M059J (cell line): ENCODE results near the gene TRIM69. TPM values are rescaled to one million over a fixed set of nuclear protein-coding genes. Genes with fewer than 3 reads are reported as not detected.
"Not testable (repeated sequence)": the region's sequence is repeated elsewhere in the genome, so short reads cannot be mapped to it uniquely, and the experiment has no call there.

Source experiments
- DNase-seq: peaks from one replicate; pipeline ENCODE4 v3.0.0-alpha.2; 2012; ENCODE audit warnings: low read depth
- total RNA-seq: library from RNA; depleted of rRNA; stranded (reverse); fragments of >200 nt; shearing (Covaris generic); gene quantifications from 2 replicates; pipeline ENCODE4 v1.2.3, GENCODE V29; 2014

Gene TRIM69
- total RNA-seq, 1 experiment from 2014 or later = 37.2 TPM

DNA sequence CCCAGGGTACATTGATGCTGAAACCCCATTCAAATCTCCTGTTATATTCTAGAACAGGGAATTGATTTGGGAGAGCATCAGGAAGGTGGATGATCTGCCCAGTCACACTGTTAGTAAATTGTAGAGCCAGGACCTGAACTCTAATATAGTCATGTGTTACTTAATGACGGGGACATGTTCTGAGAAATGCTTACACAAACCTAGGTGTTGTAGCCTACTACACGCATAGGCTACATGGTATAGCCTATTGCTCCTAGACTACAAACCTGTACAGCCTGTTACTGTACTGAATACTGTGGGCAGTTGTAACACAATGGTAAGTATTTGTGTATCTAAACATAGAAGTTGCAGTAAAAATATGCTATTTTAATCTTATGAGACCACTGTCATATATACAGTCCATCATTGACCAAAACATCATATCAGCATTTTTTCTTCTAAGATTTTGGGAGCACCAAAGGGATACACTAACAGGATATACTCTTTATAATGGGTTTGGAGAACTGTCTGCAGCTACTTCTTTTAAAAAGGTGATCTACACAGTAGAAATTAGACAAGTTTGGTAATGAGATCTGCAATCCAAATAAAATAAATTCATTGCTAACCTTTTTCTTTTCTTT lies 19.2 kb upstream of the TRIM69 start:
- no peak for DNase-seq

DNA sequence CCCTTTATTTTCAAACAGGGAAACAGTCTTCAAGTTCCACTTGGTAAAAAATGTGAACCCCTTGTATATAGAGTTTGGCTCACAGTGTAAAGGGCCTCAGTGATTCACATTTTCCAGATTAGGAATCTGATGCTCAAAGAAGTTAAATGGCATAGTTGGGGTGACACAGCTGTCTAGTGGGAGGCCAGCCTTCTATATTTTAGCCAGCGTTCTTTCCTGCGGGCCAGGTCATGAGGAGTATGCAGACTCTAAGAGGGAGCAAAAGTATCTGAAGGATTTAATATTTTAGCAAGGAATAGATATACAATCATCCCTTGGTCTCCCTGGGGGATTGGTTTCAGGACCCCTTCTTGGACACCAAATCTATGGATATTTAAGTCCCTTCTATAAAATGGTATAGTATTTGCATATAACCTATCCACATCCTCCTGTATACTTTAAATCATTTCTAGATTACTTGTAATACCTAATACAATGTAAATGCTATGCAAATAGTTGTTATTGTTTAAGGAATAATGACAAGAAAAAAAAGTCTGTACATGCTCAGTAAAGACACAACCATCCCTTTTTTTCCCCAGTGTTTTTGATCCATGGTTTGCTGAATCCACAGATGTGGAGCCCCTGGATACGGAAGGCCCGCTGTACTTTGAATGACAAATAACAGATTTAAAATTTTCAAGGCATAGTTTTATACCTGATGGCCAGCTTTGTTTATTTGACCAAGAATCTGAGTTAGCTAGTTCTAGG lies 18.0 kb upstream of the TRIM69 start:
- DNase-seq = no peak

DNA sequence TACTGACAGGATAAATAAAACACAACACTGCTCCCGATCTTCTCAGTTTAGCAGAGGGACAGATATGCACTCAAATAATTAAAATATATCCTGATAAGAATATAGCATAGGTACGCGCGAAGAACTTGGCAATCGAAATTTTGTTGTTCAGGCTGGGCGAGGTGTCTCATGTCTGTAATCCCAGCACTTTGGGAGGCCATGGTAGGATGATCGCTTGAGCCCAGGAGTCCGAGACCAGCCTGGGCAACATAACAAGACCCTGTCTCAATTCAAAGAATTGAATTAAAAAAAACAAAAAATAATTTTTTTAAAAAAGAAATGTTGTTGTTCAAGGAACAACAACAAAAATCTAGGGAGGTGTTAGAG lies 17.4 kb upstream of the TRIM69 start:
- DNase-seq = no peak

DNA sequence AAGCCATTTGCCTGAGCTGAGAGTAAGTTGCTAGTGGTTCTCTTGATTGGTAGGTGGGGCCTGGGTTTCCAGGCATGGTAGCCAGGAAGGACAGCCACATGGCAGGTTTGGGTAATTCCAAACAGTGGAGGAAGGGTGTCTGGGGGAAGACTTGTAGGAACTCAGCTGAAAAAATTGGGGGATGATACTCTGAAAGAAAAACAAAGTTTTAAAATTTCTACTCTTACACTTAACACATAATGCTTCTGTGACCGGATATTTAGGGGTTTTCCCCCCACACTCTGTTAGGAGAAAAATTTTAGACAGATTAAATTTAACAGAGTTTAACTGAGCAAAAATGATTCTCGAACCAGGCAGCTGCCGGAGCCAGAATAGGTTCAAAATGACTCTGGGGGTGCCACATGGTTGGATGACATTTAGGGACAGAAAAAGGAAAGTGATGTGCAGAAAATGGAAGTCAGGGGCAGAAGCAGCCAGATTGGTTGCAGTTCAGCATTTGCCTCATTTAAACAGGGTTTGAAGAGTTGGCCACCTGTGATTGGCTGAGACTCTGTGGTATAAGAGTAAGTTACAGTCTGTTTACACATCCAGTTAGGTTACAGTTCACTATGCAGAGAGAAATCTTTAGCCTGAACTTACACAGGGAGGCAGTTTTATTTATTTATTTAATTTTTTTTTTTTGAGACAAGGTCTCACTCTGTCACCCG lies 16.9 kb upstream of the TRIM69 start:
- DNase-seq = peak; percentile 91

DNA sequence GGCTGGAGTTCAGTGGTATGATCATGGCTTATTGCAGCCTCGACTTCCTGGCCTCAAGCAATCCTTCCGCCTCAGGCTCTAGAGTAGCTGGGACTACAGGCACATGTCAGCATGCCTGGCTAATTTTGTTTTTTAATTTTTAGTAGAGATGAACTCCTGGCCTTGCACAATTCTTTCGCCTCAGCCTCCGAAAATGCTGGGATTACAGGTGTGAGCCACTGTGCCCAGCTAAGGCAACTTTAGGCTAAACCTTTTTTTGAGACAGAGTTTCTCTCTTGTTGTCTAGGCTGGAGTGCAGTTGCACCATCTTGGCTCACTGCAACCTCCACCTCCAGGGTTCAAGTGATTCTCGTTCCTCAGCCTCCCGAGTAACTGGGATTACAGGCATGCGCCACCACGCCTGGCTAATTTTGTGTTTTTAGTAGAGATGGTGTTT lies 16.3 kb upstream of the TRIM69 start:
- not testable (repeated sequence) for DNase-seq

DNA sequence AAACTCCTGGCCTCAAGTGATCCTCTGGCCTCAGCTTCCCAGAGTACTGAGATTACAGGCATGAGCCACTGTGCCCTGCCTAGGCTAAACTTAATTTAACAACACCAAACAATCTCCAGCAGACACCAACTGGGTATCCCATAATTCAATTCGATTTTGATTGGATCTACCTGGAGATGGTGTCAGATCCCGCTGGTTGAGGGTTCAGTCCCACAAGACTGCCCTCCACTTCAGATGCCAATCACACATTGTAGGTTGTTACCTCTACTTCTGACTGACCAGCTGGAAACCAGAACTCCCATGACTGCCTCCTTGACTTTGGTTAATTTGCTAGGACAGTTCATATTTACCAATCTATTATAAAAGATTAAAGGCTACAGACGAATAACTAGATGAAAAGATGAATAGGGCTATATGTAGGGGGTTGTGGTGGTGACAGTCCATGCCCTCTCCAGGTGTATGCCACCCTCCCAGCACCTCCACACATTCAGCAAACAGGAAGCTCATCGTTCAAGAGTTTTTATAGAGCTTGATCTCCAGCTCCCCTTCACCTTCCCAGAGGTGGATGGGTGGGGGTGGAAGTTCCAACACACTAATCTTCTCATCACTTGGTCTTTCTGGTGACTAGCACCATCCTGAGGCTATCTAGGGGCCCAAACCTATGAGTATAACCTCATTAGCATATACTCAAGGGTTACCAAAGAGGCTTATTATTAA lies 15.7 kb upstream of the TRIM69 start:
- DNase-seq = peak; percentile 49

DNA sequence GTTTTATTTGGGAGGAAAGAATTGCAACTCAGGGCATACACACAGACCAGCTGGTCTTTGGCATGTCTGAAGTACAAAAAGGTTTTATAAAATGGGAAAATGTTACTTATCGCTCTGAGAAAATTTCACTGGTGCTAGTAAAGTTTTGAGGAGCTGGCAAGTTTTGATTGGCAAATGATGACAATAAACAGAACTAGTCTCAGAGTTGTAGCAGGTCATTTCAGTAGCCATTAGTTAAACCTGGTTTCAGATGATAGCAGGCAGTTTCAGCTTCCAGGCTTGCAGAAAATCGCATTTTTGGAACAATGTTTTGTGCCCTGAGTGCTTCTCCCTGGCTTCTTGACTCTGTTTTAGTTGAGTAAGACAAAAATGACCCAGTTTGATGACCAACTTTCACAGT lies 14.3 kb upstream of the TRIM69 start:
- no peak for DNase-seq

DNA sequence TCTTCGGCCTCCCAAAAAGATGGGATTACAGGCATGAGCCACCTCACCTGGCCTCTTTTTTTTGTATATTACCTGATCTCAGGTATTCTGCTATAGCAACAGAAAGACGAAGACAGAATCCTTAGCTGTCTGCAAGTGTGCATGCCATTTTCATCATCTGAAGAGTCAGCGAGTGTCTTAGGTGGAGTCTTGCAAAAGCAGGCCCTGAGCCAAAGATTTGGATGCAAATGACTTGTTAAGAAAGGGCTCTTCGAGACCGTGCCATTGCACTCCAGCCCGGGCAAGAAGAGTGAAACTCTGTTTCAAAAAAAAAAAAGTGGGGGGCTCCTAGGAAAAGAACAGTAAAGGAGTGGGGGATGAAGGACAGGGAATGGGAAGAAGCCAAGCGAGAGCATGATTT lies 10.2 kb upstream of the TRIM69 start:
- no peak for DNase-seq

DNA sequence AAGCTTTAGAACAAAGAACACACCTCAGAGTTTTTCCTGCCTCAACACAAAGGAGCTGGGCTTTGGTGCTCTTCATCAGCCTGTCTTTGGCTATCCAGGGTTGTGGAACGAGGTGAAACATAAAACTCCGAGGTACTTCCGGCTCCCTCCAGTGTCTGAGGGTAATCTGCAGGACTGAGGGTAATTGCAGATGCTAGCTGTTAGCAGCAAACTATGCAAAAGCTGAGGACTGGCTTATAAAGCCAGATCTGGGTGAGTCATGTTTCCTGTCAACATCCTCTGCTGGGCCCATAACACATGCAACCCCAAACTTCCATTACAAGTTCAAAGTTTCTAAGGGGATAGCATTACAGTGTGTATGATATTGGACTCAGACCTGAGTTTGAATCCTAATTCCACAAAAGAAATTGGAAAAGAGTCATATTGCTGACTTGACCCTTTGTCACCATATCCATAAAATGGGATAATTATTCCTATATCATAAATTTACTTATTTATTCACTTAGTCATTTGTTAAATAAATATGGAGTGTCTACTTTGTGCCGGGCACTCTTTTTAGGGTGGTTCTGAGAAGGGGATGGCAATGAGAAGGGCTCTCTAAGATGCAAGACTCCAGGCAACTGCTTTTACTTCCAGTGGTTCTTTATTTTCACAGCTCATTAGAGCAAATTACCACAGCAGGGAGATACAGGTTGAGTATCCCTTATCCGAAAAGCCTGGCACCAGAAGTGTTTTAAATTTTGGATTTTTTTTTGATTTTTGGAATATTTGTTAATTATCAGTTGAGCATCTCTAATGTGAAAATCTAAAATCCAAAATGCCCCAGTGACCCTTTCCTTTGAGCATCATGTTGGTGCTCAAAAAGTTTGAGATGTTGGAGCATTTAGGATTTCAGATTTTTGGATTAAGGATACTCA lies 9.5 kb upstream of the TRIM69 start:
- DNase-seq = peak; percentile 96

DNA sequence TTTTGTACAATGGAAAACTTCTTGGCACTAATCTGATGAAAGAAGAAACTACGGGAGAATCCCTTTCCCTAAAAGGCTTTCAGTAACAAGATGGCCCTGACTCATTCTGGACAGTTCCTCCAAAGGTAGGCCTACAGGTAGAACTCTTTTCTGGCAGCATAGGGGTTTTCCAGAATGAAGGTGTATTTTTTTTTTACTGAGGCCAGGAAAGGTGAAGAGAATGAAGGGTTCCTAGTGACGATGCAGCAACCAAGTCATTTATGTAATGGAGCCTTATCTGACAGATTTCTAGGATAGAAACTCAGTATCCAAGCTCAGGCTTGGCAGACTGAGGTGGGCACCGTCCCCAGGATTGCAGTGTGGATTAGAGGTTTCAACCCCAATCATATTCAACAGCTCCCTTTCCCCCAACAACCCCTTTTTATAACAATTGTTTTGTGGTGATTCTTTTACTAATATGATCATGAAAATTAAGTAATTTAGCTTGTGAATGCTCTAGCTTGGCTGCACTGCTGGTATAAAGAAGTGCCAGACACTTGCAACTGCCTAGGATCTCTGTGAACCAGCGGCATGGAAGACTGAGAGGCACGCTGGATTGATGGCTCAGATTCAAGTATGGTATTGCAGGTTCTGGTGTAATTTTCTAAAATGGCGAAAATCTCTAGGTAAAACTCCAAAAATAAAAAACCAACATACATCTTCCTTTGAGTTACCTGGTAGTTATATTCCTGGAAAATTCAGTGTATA lies 8.7 kb upstream of the TRIM69 start:
- no peak for DNase-seq

DNA sequence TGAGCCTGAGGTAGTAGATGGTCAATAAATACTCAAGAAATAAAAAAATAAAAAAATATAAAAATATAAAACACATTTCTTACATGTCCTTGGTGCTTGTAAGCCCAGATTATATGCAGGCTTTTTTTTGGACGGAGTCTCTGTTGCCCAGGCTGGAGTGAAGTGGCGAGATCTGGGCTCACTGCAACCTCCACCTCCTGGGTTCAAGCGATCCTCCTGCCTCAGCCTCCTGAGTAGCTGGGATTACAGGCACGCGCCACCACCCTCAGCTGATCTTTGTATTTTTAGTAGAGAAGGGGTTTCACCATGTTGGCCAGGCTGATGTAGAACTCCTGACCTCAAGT lies 8.1 kb upstream of the TRIM69 start:
- DNase-seq = not testable (repeated sequence)

DNA sequence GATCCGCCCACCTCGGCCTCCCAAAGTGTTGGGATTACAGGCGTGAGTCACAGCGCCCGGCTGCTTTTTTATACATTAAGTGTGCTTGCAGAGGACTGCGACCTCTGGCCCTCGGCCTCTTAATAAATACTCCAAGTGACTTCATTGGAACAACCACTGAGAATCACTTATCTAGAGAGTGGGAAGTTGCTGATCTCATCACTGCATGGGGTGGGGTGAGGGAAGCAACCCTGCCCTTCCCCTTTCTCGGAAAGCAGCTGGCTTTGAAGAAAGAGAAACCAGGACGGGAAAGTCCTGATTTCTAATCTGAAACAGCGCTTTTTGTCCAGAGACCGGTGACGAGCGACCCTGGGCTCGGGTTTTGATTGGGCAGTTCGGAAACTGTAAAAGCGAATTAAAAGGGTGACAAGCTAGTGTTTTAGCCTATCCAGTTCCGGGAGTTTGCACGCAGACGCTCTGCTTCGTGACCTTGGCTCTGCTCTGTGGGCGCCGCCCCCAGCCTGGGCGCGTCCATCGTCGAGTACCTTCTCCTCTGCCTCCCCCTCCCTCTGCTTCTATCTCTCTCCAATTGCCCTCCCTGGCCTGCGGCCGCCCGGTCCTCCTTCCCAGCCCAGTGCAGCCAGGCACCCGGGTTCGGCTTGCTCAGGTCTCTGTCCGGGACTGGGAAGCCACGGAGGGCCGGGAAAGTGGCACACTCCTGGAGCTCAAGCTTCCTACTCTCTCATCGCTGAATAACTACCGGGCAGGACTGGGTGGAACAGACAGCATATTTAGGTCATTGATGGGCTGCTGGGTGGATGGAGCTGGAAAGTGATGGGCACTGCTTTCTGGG lies 7.5 kb upstream of the TRIM69 start:
- DNase-seq = peak; percentile 99

DNA sequence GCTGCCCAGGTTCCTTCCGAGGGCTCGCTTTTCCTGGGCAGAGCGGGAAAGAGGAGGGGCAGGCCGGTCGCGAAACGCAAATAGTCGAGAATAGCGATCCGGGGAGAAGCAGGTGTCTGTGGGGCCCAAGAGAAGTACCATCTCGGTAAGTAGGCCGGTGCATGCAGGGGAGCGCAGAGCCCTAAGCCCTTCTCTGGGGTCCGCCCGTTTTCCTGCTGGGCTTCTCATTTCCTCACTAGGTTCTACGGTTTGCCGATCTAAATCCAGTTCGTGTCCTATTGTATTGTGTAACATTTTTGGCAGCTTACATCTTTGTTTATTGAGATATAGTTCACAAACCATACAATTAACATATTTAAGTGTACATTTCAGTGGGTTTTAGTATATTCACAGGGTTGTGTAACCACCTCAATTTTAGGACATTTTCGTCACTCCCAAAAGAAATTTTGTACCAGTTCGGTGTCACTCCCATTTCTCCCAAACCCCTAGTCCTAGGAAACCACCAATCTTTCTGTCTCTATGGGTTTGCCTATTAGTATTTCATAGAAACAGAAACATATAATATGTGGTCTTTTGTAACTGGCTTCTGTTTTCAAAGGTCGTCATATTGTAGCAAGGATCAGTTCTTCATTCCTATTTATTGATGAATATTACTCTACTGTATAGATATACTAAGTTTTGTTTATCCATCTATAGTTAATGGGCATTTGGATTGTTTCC lies 6.8 kb upstream of the TRIM69 start:
- DNase-seq = peak; percentile 39

DNA sequence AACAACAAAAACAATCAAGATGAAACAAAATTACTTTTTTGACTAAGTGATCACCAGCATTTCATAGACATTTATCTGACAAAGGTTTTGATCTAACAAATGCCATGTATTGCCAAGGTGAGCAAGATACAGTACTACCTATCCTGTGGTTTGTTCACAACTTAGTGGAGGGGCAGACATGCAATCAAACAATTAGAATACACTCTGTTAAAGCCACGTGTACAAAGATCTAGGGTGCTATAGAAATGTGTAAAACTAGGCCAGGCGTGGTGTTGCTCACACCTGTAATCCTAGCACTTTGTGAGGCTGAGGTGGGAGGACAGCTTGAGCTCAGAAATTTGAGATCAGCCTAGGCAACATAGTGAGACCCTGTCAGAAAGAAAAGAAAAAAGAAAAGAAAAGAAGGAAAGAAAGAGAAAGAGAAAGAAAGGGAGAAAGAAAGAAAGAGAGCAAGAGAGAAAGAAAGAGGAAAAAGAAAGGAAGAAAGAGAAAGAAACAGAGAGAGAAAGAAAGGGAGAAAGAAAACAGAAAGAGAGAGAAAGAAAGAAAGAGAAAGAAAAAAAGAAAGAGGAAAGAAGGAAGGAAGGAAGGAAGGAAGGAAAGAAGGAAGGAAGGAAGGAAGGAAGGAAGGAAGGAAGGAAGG lies 1.4 kb upstream of the TRIM69 start:
- DNase-seq = no peak

DNA sequence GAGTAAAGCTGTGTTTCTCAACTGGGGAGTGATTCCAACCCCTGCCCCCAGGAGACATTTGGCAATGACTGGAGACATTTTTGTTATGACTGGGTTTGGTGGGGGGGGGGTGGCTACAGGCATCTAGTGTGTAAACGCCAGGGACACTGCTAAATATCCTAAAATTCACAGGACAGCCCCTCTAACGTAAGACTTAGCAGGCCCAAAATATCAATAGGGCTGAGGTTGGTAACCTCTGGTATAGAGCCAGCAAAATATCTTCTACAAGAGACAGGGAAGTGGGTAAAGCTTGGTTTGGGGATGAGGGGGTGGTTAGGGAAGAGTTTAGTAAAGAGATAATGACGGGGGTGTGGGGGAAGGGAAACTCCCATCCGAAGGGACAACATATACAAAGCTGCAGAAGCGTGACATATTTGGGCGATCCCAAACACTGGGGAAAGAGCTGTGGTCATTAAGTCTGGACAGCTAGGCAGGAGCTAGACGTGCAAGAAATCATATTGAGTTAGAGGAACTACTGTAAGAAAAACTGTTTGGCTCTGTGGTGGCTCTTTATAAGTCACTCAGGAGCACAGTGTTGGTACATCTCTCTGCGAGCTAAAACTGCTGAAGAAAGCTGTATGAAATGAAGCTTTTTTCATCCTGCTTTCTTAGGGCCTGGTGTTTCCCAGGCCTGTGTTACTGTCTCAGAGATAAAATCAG lies 697 bp upstream of the TRIM69 start:
- DNase-seq = no peak

DNA sequence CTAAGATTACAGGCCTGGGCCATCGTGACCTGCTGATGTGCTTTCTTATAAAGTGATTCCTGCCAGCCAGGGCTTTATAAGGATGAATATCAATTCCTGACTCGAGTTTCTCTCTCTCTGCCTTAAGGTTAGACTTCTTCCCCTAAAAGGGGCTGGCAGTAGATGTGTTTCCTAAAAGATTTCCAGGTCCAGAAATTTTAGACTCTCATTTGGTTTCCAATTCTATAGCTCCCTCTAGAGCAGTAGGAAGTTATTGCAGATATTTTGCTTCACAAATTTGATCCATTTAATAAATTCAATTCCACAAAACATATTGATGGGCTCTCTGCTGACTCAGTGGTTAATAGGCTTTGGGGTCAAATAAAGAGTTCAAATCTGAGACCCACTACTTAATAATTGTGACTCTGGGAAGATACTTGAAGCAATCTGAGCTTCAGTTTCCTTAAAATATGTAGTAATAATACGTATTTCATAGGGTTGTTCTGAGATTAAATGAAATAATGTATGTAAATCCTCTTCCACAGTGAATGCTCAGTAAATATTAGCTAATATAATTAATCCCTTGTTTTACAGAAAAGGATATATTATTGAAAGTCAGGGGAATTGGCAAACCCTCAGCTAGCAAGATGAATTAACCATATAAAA lies 2.1 kb downstream of the TRIM69 start:
- peak; percentile 58 for DNase-seq

DNA sequence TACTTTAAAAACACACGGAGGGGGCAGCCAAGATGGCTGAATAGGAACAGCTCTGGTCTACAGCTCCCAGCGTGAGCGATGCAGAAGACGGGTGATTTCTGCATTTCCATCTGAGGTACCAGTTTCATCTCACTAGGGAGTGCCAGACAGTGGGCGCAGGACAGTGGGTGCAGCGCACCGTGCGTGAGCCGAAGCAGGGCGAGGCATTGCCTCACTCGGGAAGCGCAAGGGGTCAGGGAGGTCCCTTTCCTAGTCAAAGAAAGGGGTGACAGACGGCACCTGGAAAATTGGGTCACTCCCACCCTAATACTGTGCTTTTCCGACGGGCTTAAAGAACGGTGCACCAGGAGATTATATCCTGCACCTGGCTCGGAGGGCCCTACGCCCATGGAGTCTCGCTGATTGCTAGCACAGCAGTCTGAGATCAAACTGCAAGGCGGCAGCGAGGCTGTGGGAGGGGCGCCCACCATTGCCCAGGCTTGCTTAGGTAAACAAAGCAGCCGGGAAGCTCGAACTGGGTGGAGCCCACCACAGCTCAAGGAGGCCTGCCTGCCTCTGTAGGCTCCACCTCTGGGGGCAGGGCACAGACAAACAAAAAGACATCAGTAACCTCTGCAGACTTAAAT lies 3.0 kb downstream of the TRIM69 start:
- not testable (repeated sequence) for DNase-seq
